ENCODE results near the gene SFXN3. TPM values are rescaled to one million over a fixed set of nuclear protein-coding genes. Genes with fewer than 3 reads are reported as not detected.

Gene SFXN3
- total RNA-seq, 1 experiment from 2014 or later: 2.8 TPM

DNA sequence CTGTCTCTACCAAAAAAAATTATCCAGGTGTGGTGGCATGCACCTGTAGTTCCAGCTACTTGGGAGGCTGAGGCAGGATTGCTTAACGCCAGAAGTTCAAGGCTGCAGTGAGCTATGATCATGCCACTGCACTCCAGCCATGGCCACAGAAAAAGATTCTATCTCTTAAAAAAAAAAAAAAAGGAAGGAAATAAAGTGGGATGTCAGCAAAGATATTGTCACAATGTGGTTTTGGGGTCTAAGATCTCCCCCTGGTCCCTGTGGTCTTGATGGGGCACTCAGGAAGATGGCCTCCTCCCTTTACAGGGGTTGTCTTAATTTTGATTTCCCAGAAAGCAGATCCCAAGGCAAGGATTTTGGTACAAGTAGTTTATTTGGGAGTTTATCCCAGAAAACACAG lies 23.3 kb downstream of the SFXN3 start:
- no peak overlapping the region for H4K8ac ChIP-seq (replicated peaks; ENCODE audit: insufficient read length, low read depth, low read length)
- no peak overlapping the region for H3K14ac ChIP-seq (ENCODE audit: insufficient read depth, low read length)
- no peak overlapping the region for H3K4me2 ChIP-seq (ENCODE audit: insufficient read depth, insufficient read length, low read length)
- no peaks in the 10 kb centered on the region for H3K23me2 ChIP-seq (ENCODE audit: insufficient read length, low read depth, low read length, poor library complexity, severe bottlenecking)
- H3K4me1 ChIP-seq (ENCODE audit: insufficient read depth, low read length): peaks cover 5% of the 10 kb centered on the region; the same call in 1 of the 2 replicates
- H2BK120ac ChIP-seq (ENCODE audit: low read depth, low read length, poor library complexity, severe bottlenecking): no peak overlapping the region
- H2BK5ac ChIP-seq (ENCODE audit: insufficient read length, low read length): no peak overlapping the region
- Mint-ChIP-seq H3K36me3 (ENCODE audit: insufficient read depth in 1 of 3, low read depth in 3 of 3) (peaks cover 0 to 16% (median 5%) of the 10 kb centered on the region in 3 experiments; a peak in 3 of 7 replicates), H3K27ac (no peak overlapping the region), H3K4me3 (no peak overlapping the region), H3K9me3 (no peaks in the 10 kb centered on the region), H3K4me1 (peaks cover 16% of the 10 kb centered on the region in 2 experiments), H3K27me3 (ENCODE audit: low read depth) (peaks cover 28% of the 10 kb centered on the region)
- H3K27me3 ChIP-seq (ENCODE audit: insufficient read depth, low read length): peaks cover 15% of the 10 kb centered on the region
- no peaks in the 10 kb centered on the region for H3K79me2 ChIP-seq (ENCODE audit: insufficient read depth, low read length)
- no peak overlapping the region for H3K27ac ChIP-seq (ENCODE audit: insufficient read length, low read depth, low read length)
- no peaks in the 10 kb centered on the region for H4K20me1 ChIP-seq (ENCODE audit: control insufficient read depth, insufficient read depth, insufficient read length)
- no peak overlapping the region for H4K91ac ChIP-seq (ENCODE audit: insufficient read length, low read depth, low read length)
- no peak overlapping the region for H2BK12ac ChIP-seq (ENCODE audit: insufficient read length, low read depth, low read length)
- H3K9me3 ChIP-seq (ENCODE audit: control insufficient read depth, low read depth, low read length): no peaks in the 10 kb centered on the region
- H3K9ac ChIP-seq (ENCODE audit: extremely low read depth, insufficient read length, low read length): no peak overlapping the region
- H2BK20ac ChIP-seq (ENCODE audit: low read depth, low read length, poor library complexity, severe bottlenecking): no peak overlapping the region
- H2BK15ac ChIP-seq (ENCODE audit: low read depth, low read length): no peak overlapping the region
- no peaks in the 10 kb centered on the region for H3K79me1 ChIP-seq (ENCODE audit: insufficient read depth, low read depth, low read length, poor library complexity, severe bottlenecking)
- H3K4ac ChIP-seq (ENCODE audit: low read depth, low read length): no peak overlapping the region
- DNase-seq: no peak
- H3K23ac ChIP-seq (ENCODE audit: insufficient read length, low read depth, low read length): no peak overlapping the region
- H3T11ph ChIP-seq (ENCODE audit: low read length): no peak overlapping the region
- WGBS (ENCODE audit: extremely low coverage, insufficient read length, low lambda C conversion rate): no CpG with 5 or more reads among the region's 1 CpG
- H2AK5ac ChIP-seq (ENCODE audit: insufficient read length, low read length): no peak overlapping the region
- TF ChIP-seq, protein P1, sequence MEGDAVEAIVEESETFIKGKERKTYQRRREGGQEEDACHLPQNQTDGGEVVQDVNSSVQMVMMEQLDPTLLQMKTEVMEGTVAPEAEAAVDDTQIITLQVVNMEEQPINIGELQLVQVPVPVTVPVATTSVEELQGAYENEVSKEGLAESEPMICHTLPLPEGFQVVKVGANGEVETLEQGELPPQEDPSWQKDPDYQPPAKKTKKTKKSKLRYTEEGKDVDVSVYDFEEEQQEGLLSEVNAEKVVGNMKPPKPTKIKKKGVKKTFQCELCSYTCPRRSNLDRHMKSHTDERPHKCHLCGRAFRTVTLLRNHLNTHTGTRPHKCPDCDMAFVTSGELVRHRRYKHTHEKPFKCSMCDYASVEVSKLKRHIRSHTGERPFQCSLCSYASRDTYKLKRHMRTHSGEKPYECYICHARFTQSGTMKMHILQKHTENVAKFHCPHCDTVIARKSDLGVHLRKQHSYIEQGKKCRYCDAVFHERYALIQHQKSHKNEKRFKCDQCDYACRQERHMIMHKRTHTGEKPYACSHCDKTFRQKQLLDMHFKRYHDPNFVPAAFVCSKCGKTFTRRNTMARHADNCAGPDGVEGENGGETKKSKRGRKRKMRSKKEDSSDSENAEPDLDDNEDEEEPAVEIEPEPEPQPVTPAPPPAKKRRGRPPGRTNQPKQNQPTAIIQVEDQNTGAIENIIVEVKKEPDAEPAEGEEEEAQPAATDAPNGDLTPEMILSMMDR (conservative IDR thresholded peaks at IDR 0.05): no peak
- no peak overlapping the region for H3K18ac ChIP-seq (ENCODE audit: insufficient read length, low read depth, low read length)
- H2AFZ ChIP-seq (ENCODE audit: low read length): no peak overlapping the region
- H3K56ac ChIP-seq (ENCODE audit: insufficient read length, low read depth, low read length): no peak overlapping the region
- H4K5ac ChIP-seq (ENCODE audit: insufficient read length, low read depth, low read length): no peak overlapping the region

Measured in H9 (cell line).